HEK293 (cell line): ENCODE results near the gene ZFR2.

Experiments
- BCL6B ChIP-seq: fragments of 450-650 bp; formaldehyde crosslinking; IDR thresholded peaks from 2 replicates; pipeline ENCODE4 v1.5.1; 2017; ENCODE audit warnings: missing biosample characterization, missing genetic modification characterization
- GFI1B ChIP-seq: fragments of 450-650 bp; formaldehyde crosslinking; IDR thresholded peaks from 2 replicates; pipeline ENCODE4 v1.5.1; 2016; ENCODE audit warnings: missing biosample characterization, missing genetic modification characterization
- GLIS1 ChIP-seq: fragments of 450-650 bp; formaldehyde crosslinking; IDR thresholded peaks from 2 replicates; pipeline ENCODE4 v1.5.1; 2016; ENCODE audit warnings: missing biosample characterization, missing genetic modification characterization
- IKZF3 ChIP-seq: fragments of 450-650 bp; IDR thresholded peaks from 2 replicates; pipeline ENCODE4 v1.5.0; 2018; ENCODE audit warnings: missing biosample characterization, mild to moderate bottlenecking, missing genetic modification characterization, moderate library complexity
- KLF1 ChIP-seq: fragments of 450-650 bp; formaldehyde crosslinking; IDR thresholded peaks from 2 replicates; pipeline ENCODE4 v1.5.1; 2016; ENCODE audit warnings: missing biosample characterization, missing genetic modification characterization
- KLF9 ChIP-seq: fragments of 450-650 bp; formaldehyde crosslinking; IDR thresholded peaks from 2 replicates; pipeline ENCODE4 v1.5.1; 2016; ENCODE audit warnings: missing biosample characterization, missing genetic modification characterization, low read depth
- MEIS1 ChIP-seq: sonication (generic); formaldehyde crosslinking; IDR thresholded peaks from 2 replicates; pipeline ENCODE4 v1.8.1; 2022; ENCODE audit warnings: missing genetic modification reagents, mild to moderate bottlenecking, borderline replicate concordance
- RBAK ChIP-seq: fragments of 450-650 bp; formaldehyde crosslinking; IDR thresholded peaks from 2 replicates; pipeline ENCODE4 v1.5.1; 2016; ENCODE audit warnings: missing biosample characterization, missing genetic modification characterization
- SALL2 ChIP-seq: fragments of 450-650 bp; formaldehyde crosslinking; IDR thresholded peaks from 2 replicates; pipeline ENCODE4 v1.5.0; 2017; ENCODE audit warnings: missing biosample characterization, mild to moderate bottlenecking, missing genetic modification characterization, borderline replicate concordance
- ZBTB26 ChIP-seq: fragments of 450-650 bp; formaldehyde crosslinking; optimal IDR thresholded peaks from 2 replicates; pipeline ENCODE3; 2016; ENCODE audit warnings: missing biosample characterization, mild to moderate bottlenecking, missing genetic modification characterization
- ZEB2 ChIP-seq: fragments of 450-650 bp; formaldehyde crosslinking; IDR thresholded peaks from 2 replicates; pipeline ENCODE4 v1.5.1; 2016; ENCODE audit warnings: missing biosample characterization, missing genetic modification characterization
- ZNF112 ChIP-seq: fragments of 450-650 bp; formaldehyde crosslinking; IDR thresholded peaks from 2 replicates; pipeline ENCODE4 v1.5.0; 2017; ENCODE audit warnings: missing biosample characterization, missing genetic modification characterization
- ZNF155 ChIP-seq: fragments of 450-650 bp; formaldehyde crosslinking; IDR thresholded peaks from 2 replicates; pipeline ENCODE4 v1.5.1; 2016; ENCODE audit warnings: missing biosample characterization, missing genetic modification characterization
- ZNF23 ChIP-seq: fragments of 450-650 bp; formaldehyde crosslinking; IDR thresholded peaks from 2 replicates; pipeline ENCODE4 v1.5.1; 2016; ENCODE audit warnings: missing biosample characterization, missing genetic modification characterization, borderline replicate concordance
- ZNF37A ChIP-seq: fragments of 450-650 bp; IDR thresholded peaks from 2 replicates; pipeline ENCODE4 v1.5.1; 2018; ENCODE audit warnings: missing biosample characterization, missing genetic modification characterization
- ZNF398 ChIP-seq: fragments of 450-650 bp; formaldehyde crosslinking; IDR thresholded peaks from 2 replicates; pipeline ENCODE4 v1.5.1; 2017; ENCODE audit warnings: missing biosample characterization, missing genetic modification characterization
- ZNF423 ChIP-seq: fragments of 450-650 bp; formaldehyde crosslinking; IDR thresholded peaks from 2 replicates; pipeline ENCODE4 v1.5.1; 2016; ENCODE audit warnings: missing biosample characterization, missing genetic modification characterization
- ZNF426 ChIP-seq: fragments of 450-650 bp; formaldehyde crosslinking; IDR thresholded peaks from 2 replicates; pipeline ENCODE4 v1.5.1; 2017; ENCODE audit warnings: missing biosample characterization, missing genetic modification characterization, mild to moderate bottlenecking, inconsistent platforms, moderate library complexity
- ZNF514 ChIP-seq: fragments of 450-650 bp; formaldehyde crosslinking; IDR thresholded peaks from 2 replicates; pipeline ENCODE4 v1.5.1; 2016; ENCODE audit warnings: missing biosample characterization, missing genetic modification characterization
- ZNF555 ChIP-seq: fragments of 450-650 bp; formaldehyde crosslinking; conservative IDR thresholded peaks from 2 replicates; pipeline ENCODE4 v1.5.1; 2017; ENCODE audit warnings: missing biosample characterization, mild to moderate bottlenecking, missing genetic modification characterization, inconsistent platforms
- ZNF610 ChIP-seq: fragments of 450-650 bp; formaldehyde crosslinking; IDR thresholded peaks from 2 replicates; pipeline ENCODE4 v1.5.1; 2016; ENCODE audit warnings: missing biosample characterization, missing genetic modification characterization, borderline replicate concordance
- ZNF624 ChIP-seq: fragments of 450-650 bp; formaldehyde crosslinking; IDR thresholded peaks from 2 replicates; pipeline ENCODE4 v1.5.1; 2017; ENCODE audit warnings: missing biosample characterization, missing genetic modification characterization
- ZNF639 ChIP-seq: fragments of 450-650 bp; formaldehyde crosslinking; IDR thresholded peaks from 2 replicates; pipeline ENCODE4 v1.5.1; 2016; ENCODE audit warnings: missing biosample characterization, missing genetic modification characterization
- ZNF660 ChIP-seq: fragments of 450-650 bp; IDR thresholded peaks from 2 replicates; pipeline ENCODE4 v1.5.1; 2018; ENCODE audit warnings: missing biosample characterization, mild to moderate bottlenecking, missing genetic modification characterization
- ZNF707 ChIP-seq: fragments of 450-650 bp; formaldehyde crosslinking; IDR thresholded peaks from 2 replicates; pipeline ENCODE4 v1.5.1; 2016; ENCODE audit warnings: missing biosample characterization, missing genetic modification characterization
- ZNF747 ChIP-seq: fragments of 450-650 bp; formaldehyde crosslinking; IDR thresholded peaks from 2 replicates; pipeline ENCODE4 v1.5.1; 2016; ENCODE audit warnings: missing biosample characterization, missing genetic modification characterization
- TF ChIP-seq, protein P1 (sequence below): fragments of 450-650 bp; formaldehyde crosslinking; conservative IDR thresholded peaks from 2 replicates; pipeline ENCODE4 v1.5.1; 2016; ENCODE audit warnings: low read depth, missing biosample characterization, missing genetic modification characterization
- TF ChIP-seq, protein P2 (sequence below): fragments of 450-650 bp; formaldehyde crosslinking; IDR thresholded peaks from 2 replicates; pipeline ENCODE4 v1.5.1; 2016; ENCODE audit warnings: missing biosample characterization, missing genetic modification characterization

The ZFR2 gene

GRCh38 chr19:3761382-3762129 lies 107.3 kb downstream of the ZFR2 start, which contains the start of gene APBA3 (continued):
- TF ChIP-seq, protein P1, sequence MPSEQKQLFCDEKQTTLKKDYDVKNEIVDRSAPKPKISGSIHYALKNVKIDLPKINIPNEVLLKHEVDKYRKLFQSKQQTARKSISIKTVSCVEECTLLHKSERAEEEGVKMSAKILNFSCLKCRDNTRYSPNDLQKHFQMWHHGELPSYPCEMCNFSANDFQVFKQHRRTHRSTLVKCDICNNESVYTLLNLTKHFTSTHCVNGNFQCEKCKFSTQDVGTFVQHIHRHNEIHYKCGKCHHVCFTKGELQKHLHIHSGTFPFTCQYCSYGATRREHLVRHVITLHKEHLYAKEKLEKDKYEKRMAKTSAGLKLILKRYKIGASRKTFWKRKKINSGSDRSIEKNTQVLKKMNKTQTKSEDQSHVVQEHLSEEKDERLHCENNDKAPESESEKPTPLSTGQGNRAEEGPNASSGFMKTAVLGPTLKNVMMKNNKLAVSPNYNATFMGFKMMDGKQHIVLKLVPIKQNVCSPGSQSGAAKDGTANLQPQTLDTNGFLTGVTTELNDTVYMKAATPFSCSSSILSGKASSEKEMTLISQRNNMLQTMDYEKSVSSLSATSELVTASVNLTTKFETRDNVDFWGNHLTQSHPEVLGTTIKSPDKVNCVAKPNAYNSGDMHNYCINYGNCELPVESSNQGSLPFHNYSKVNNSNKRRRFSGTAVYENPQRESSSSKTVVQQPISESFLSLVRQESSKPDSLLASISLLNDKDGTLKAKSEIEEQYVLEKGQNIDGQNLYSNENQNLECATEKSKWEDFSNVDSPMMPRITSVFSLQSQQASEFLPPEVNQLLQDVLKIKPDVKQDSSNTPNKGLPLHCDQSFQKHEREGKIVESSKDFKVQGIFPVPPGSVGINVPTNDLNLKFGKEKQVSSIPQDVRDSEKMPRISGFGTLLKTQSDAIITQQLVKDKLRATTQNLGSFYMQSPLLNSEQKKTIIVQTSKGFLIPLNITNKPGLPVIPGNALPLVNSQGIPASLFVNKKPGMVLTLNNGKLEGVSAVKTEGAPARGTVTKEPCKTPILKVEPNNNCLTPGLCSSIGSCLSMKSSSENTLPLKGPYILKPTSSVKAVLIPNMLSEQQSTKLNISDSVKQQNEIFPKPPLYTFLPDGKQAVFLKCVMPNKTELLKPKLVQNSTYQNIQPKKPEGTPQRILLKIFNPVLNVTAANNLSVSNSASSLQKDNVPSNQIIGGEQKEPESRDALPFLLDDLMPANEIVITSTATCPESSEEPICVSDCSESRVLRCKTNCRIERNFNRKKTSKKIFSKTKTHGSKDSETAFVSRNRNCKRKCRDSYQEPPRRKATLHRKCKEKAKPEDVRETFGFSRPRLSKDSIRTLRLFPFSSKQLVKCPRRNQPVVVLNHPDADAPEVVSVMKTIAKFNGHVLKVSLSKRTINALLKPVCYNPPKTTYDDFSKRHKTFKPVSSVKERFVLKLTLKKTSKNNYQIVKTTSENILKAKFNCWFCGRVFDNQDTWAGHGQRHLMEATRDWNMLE (tag by site-specific recombination) = peak; percentile 66
- TF ChIP-seq ZNF624 (no peak), ZNF37A (tag by site-specific recombination) (no peak), ZNF747 (tag by site-specific recombination) (no peak), ZNF610 (tag by site-specific recombination) (peak; percentile 40), ZNF660 (tag by site-specific recombination) (peak; percentile 79), GFI1B (no peak), ZNF707 (tag by site-specific recombination) (no peak), ZBTB26 (tag by site-specific recombination) (peak; percentile 81), MEIS1 (CRISPR knock-in tag) (no peak), ZNF155 (tag by site-specific recombination) (no peak), ZNF514 (tag by site-specific recombination) (no peak), ZNF112 (tag by site-specific recombination) (no peak), ZNF555 (tag by site-specific recombination) (no peak), ZEB2 (peak; percentile 87), GLIS1 (tag by site-specific recombination) (peak; percentile 65), ZNF23 (tag by site-specific recombination) (no peak), KLF9 (tag by site-specific recombination) (peak; percentile 19; the same call in 1 of the 2 replicates), BCL6B (no peak), IKZF3 (tag by site-specific recombination) (peak; percentile 99), ZNF639 (peak; percentile 87), ZNF423 (tag by site-specific recombination) (no peak), RBAK (tag by site-specific recombination) (no peak), ZNF398 (tag by site-specific recombination) (no peak), KLF1 (tag by site-specific recombination) (no peak), SALL2 (tag by site-specific recombination) (no peak), ZNF426 (tag by site-specific recombination) (no peak)
- TF ChIP-seq, protein P2, sequence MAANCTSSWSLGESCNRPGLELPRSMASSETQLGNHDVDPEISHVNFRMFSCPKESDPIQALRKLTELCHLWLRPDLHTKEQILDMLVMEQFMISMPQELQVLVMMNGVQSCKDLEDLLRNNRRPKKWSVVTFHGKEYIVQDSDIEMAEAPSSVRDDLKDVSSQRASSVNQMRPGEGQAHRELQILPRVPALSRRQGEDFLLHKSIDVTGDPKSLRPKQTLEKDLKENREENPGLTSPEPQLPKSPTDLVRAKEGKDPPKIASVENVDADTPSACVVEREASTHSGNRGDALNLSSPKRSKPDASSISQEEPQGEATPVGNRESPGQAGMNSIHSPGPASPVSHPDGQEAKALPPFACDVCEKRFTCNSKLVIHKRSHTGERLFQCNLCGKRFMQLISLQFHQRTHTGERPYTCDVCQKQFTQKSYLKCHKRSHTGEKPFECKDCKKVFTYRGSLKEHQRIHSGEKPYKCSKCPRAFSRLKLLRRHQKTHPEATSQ (tag by site-specific recombination) = peak; percentile 78
